AG09309 (cell line): ENCODE results near the gene CNIH1.

ENCODE experiments used
- DNase-seq: peaks from one replicate; pipeline ENCODE4 v3.0.0-alpha.2; 2010; ENCODE audit warnings: low read depth
- H3K4me3 ChIP-seq: 2 replicates; pipeline ENCODE4 v1.5.1; 2011; ENCODE audit warnings: mild to moderate bottlenecking, low read depth, low read length, moderate library complexity; ENCODE audit not compliant: control insufficient read depth
- CTCF ChIP-seq: IDR thresholded peaks from 2 replicates; pipeline ENCODE4 v1.5.1; 2011; ENCODE audit warnings: mild to moderate bottlenecking, low read depth, low read length, inconsistent platforms; ENCODE audit not compliant: insufficient read depth, control insufficient read depth; ENCODE audit errors: missing control alignments

The CNIH1 gene

GRCh38 chr14:54374117-54374884, 66.9 kb downstream of the CNIH1 start:
- no peak for DNase-seq
- no peak overlapping the region for H3K4me3 ChIP-seq
- TF ChIP-seq CTCF: no peak
